Cardiac muscle cell (in vitro differentiated cells and primary cell): Measurements from ENCODE around the gene EML4. TPM values are rescaled to one million over a fixed set of nuclear protein-coding genes. Genes with fewer than 3 reads are reported as not detected.

Source experiments
- DNase-seq, 2 donors: peaks; one replicate each; pipeline versions ENCODE4 v3.0.0 to v3.0.0-alpha.2; 2010 to 2017; ENCODE audit warnings: low read depth in 1 of 2, low spot score in 1 of 2
- H3K27ac ChIP-seq: fragments of 200-600 bp; sonication (generic); 2 replicates; pipeline ENCODE4 v1.5.1; 2016
- H3K27me3 ChIP-seq: fragments of 200-600 bp; sonication (generic); 2 replicates; pipeline ENCODE4 v1.6.0; 2016; ENCODE audit warnings: control low read depth
- H3K36me3 ChIP-seq: fragments of 200-600 bp; sonication (generic); 2 replicates; pipeline ENCODE4 v1.5.1; 2016; ENCODE audit warnings: control low read depth
- H3K4me1 ChIP-seq: fragments of 200-600 bp; sonication (generic); 2 replicates; pipeline ENCODE4 v1.8.1; 2017; ENCODE audit warnings: low read depth, mild to moderate bottlenecking, mixed run types
- H3K4me3 ChIP-seq: fragments of 200-600 bp; sonication (generic); 2 replicates; pipeline ENCODE4 v1.5.1; 2016; ENCODE audit warnings: mild to moderate bottlenecking
- H3K9me3 ChIP-seq: fragments of 200-600 bp; sonication (generic); 2 replicates; pipeline ENCODE4 v1.5.1; 2017; ENCODE audit warnings: low read depth, mild to moderate bottlenecking, control low read depth
- polyA plus RNA-seq: library from polyadenylated mRNA; unstranded; fragments of >200 nt; fragmentation: Nextera tagmentation; extraction: Ambion mirVana; gene quantifications from 2 replicates; pipeline ENCODE4 v1.2.1, GENCODE V29; 2016
- total RNA-seq: library from RNA; depleted of rRNA; stranded (reverse); fragments of >200 nt; gene quantifications from 2 replicates; pipeline ENCODE4 v1.2.3, GENCODE V29; 2016
- TF ChIP-seq, protein P1 (sequence below): IDR thresholded peaks from 2 replicates; pipeline ENCODE4 v1.5.1; 2012; ENCODE audit warnings: low read depth, mild to moderate bottlenecking, low read length

EML4 gene
- total and polyA plus RNA-seq, 2 experiments from 2014 or later: 46.6 to 56.2 TPM

DNA sequence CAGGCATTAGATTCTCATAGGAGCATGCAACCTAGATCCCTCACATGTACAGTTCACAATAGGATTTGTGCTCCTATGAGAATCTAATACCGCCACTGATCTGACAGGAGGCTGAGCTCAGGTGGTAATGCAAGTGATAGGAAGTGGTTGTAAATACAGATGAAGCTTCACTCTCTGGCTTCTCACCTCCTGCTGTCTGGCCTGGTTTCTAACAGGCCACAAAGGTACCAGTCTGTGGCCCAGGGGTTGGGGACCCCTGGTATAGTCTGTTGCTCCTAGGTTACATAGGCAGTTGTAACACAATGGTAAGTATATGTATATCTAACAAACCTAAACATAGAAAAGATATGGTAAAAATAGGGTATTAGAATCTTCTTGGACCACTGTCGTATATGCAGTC lies 81.8 kb downstream of the EML4 start:
- TF ChIP-seq, protein P1, sequence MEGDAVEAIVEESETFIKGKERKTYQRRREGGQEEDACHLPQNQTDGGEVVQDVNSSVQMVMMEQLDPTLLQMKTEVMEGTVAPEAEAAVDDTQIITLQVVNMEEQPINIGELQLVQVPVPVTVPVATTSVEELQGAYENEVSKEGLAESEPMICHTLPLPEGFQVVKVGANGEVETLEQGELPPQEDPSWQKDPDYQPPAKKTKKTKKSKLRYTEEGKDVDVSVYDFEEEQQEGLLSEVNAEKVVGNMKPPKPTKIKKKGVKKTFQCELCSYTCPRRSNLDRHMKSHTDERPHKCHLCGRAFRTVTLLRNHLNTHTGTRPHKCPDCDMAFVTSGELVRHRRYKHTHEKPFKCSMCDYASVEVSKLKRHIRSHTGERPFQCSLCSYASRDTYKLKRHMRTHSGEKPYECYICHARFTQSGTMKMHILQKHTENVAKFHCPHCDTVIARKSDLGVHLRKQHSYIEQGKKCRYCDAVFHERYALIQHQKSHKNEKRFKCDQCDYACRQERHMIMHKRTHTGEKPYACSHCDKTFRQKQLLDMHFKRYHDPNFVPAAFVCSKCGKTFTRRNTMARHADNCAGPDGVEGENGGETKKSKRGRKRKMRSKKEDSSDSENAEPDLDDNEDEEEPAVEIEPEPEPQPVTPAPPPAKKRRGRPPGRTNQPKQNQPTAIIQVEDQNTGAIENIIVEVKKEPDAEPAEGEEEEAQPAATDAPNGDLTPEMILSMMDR: no peak
- no peak for DNase-seq
- Histone ChIP-seq H3K4me3 (no peak overlapping the region), H3K4me1 (peaks cover 34% of the 10 kb centered on the region), H3K36me3 (no peaks in the 10 kb centered on the region), H3K27ac (no peak overlapping the region), H3K27me3 (no peaks in the 10 kb centered on the region), H3K9me3 (no peaks in the 10 kb centered on the region)

DNA sequence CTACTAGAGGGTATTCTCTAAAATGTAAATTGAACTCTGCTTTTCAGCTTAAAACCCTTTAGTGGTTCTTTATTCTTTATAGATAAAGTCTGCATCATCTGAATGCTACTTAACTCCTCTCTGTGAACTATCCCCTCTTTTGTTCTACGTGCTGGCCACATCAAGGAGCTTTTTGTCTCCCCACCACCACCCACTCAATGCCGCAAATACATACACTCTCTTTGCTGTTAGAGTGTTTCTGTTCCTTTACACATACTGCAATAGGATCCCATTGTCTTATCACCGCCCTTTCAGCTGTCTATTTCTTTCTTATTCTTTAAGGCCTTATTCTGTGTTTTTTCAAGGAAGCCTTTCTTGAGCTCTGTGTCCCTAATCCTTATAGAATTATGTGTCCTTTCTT lies 83.3 kb downstream of the EML4 start:
- Histone ChIP-seq H3K36me3 (no peaks in the 10 kb centered on the region), H3K4me3 (no peak overlapping the region), H3K27me3 (no peaks in the 10 kb centered on the region), H3K27ac (no peak overlapping the region), H3K9me3 (no peaks in the 10 kb centered on the region), H3K4me1 (peaks cover 46% of the 10 kb centered on the region)
- TF ChIP-seq, protein P1: no peak
- no peak for DNase-seq

- Histone ChIP-seq H3K27me3 (no peaks in the 10 kb centered on the region), H3K36me3 (peaks cover 6% of the 10 kb centered on the region), H3K4me3 (no peak overlapping the region), H3K9me3 (no peaks in the 10 kb centered on the region), H3K27ac (no peak overlapping the region), H3K4me1 (peaks cover 33% of the 10 kb centered on the region)
- DNase-seq: no peak
- TF ChIP-seq, protein P1: no peak
Measured at GRCh38 chr2:42254186-42254895, 85.2 kb downstream of the EML4 start.

DNA sequence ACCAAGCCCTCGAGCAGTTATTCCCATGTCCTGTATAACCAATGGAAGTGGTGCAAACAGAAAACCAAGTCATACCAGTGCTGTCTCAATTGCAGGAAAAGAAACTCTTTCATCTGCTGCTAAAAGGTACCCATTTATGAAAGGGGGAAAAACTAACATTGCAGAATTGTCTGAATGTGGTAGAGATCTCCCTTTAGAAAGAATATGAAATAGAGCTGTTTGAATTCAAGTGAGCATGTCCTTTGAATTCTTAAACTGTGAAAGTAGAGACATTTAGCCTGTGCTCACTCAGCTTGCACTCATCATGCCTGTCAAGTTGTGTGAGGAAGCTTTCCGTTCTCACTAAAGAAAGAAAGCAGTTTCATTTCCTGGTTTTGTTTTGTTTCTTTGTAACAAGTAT lies 87.4 kb downstream of the EML4 start:
- Histone ChIP-seq H3K4me1 (peaks cover 23% of the 10 kb centered on the region), H3K27ac (peak overlapping the region; percentile 68), H3K4me3 (no peak overlapping the region), H3K36me3 (peaks cover 6% of the 10 kb centered on the region), H3K9me3 (no peaks in the 10 kb centered on the region), H3K27me3 (no peaks in the 10 kb centered on the region)
- DNase-seq: peak; percentile 21 to 50
- TF ChIP-seq, protein P1: no peak

DNA sequence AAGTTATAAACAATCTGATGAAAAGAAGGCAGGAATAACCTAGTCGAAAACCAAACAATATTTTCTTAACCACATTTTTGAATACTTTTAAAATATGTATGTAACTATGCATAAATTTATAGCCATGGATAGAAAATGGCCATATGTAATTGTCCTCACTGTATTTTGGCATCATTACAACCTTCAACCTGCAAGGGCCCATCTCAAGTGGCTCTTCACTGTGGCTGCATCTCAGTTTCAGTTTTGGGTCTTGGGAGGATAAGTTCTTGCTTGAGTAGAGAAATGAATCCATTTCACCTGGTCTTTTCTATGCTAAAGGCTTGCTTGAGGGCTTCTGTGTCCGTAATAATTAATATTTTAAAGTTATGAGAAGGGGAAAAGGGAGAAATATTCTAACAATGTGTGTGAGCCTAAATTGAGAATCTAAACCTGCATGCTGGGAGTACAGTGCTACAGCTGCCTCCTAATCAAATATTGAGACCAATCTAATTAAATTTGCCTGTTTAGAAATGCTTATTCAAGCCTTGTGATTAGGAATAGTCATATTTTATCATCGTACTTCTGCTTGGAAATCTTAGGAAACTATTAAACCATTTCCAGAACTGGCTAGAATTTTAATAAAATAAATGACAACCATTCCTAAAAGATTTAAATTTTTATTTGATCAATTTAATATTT lies 92.5 kb downstream of the EML4 start:
- DNase-seq: no peak
- no peak overlapping the region for H3K27ac ChIP-seq
- H3K9me3 ChIP-seq: no peaks in the 10 kb centered on the region
- peaks cover 5% of the 10 kb centered on the region for H3K4me1 ChIP-seq
- H3K36me3 ChIP-seq: peaks cover 14% of the 10 kb centered on the region
- H3K4me3 ChIP-seq: no peak overlapping the region
- TF ChIP-seq, protein P1: no peak
- H3K27me3 ChIP-seq: no peaks in the 10 kb centered on the region
